SIG-M5 (cell line): ENCODE results near the gene SERPINA4.
"Not testable (repeated sequence)": the region's sequence is repeated elsewhere in the genome, so short reads cannot be mapped to it uniquely, and the experiment has no call there.

Source experiments
- DNase-seq: peaks from one replicate; lab custom pipeline; 2025; lab: John Stamatoyannopoulos, UW

SERPINA4 gene

DNA sequence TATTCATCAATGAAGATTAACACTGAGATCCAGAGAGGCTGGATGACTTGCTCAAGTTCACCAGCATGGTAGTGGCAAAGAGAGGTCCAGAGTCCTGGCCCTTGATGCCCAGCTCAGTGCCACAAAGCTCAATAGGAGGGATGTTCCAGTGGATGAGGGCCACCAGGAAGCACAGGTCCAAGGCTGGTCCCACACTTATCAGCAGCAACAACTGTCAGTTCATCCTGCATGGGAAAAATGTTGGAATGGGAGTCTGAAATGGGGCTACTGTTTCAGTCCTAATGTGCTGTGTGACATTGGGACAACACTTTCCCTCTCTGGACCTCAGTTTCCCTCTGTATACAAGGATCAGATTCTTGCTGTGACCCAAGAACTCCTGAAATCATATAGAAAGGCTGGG, 31.2 kb downstream of the SERPINA4 start:
- DNase-seq: no peak

DNA sequence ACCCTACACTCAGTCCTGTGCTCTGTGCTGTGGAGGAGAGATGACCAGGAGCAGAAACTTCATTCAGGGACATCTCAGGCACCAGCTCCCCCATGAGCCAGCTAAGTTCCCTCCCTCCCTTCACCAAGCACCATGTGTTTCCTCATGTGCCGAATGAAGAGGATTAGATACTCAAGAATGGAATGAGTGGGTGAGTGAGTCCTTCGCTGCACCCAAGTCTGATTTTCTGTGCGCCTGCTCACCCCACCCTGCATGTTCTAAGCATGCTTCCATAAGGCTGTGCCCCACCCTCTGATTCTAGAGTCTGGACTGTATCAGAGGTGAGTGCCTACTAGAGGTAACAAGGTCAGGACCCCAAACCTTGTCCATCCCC, 32.1 kb downstream of the SERPINA4 start:
- no peak for DNase-seq

DNA sequence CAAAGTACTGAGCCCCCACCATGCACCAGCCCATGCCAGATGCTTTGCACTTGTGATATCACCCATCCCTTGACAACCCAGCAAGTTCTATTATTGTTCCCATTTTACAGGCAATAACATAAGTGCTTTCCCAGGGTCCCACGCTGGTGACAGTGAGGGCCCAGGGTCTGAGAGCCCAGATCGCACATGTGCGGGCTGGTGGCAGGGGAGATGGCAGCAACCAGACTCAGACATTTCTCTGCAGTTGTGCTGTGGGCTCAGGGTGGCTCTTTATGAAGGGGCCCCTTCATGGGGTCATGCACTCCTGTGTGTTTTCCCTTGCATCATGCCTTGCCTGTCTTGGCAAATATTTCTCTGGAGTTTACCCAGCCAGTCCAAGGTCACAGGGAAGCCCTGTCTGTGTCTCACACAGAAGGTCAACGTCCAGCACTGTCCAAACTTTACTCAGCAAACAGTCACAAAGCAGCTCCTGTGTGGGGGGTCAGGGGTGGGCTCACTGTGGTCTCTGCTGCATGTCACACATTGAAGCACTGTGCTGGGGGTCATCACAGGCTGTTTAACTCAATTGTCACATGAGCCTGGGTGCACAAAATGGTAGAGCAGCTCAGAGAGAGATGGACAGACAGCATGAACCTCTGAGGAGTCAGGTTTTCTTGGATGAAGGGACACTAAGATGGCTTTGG, 32.6 kb downstream of the SERPINA4 start:
- no peak for DNase-seq

DNA sequence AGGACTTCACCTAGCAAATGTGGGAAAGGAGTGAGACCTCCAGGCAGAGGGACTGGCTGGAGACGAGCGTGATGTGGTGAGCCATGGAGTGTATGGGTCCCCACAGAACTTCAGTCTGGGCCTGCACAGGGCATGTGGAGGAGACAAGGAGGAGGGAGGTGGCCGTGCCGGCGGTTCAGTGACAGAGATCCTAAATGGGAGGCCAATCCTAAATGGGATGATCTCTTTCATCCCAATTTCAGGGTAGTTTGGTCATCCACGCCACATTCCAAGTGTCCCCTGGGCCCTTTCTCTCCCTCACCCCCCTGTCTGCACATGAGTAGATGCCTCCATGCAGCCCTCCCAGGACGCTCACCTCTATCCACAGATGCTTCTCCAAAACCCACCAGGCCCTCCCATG, 33.2 kb downstream of the SERPINA4 start:
- DNase-seq: no peak

DNA sequence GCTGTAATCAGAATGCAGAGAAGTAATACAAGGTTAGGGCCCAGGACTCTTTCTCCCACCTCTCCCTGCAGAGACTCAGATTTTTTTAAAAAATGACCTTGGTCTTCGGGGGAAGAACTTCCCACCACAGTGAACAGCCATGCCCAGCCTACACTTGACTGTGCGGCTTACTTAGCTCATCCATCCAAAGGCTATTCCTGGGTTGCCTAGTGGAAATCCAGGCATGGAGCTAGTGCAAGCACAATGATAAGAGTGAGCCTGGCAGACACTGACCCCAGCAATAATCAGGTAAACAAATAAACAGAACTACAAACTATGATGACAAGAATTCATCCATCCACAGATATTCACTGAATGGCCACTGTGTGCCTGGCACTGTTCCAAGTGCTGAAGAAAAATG, 34.7 kb downstream of the SERPINA4 start:
- no peak for DNase-seq

DNA sequence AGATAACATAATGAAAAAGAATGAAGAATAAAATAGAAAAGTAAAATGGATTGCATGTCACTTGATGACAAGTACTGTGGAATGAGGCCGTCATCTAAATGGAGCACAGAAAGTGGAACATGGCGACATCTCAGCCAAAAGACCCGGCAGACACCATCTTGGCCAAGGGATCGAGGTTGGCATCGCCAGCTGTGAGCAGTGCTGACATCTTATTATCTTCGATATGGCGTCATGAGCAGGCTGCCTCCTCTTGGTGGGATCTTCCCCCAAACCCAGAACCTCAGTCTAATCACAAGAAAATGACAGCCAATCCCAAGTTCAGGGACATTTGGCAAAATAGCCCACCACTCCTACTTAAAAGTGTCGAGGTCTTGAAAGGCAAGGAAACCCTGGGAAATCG, 35.1 kb downstream of the SERPINA4 start:
- DNase-seq: no peak

DNA sequence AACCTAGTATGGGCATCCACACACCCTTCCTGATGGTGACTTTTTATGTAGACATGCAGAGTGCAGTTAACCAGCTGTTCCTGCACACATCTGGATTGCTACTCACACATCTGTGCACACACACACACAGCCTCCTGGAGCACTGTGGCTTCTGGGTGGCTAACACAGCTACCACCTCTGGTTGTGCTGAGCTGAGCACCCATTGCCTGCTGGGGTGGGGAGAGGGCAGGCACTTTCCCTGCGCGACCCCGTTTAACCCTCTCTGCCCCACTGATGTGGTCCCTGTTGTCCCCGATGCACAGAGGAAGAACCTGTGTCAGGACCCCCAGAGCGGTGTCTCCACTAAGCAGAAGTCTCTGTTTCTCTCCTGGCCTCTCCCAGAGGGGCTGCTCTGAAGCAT, 36.5 kb downstream of the SERPINA4 start:
- no peak for DNase-seq

DNA sequence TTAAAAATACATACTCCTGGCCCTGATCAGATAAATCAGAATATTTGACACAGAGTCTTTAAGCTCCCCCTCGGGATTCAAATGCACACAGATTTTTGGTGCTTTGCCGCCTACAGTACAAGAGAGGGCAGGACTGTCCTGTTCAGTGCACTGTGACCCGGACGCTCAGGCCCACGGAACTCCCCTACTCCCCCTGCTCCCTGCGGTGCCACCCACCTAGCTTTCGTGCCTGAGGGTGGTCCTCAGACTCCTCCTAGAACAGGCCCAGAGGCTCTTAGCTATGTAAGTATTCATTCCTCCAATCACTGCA, 37.2 kb downstream of the SERPINA4 start:
- no peak for DNase-seq

DNA sequence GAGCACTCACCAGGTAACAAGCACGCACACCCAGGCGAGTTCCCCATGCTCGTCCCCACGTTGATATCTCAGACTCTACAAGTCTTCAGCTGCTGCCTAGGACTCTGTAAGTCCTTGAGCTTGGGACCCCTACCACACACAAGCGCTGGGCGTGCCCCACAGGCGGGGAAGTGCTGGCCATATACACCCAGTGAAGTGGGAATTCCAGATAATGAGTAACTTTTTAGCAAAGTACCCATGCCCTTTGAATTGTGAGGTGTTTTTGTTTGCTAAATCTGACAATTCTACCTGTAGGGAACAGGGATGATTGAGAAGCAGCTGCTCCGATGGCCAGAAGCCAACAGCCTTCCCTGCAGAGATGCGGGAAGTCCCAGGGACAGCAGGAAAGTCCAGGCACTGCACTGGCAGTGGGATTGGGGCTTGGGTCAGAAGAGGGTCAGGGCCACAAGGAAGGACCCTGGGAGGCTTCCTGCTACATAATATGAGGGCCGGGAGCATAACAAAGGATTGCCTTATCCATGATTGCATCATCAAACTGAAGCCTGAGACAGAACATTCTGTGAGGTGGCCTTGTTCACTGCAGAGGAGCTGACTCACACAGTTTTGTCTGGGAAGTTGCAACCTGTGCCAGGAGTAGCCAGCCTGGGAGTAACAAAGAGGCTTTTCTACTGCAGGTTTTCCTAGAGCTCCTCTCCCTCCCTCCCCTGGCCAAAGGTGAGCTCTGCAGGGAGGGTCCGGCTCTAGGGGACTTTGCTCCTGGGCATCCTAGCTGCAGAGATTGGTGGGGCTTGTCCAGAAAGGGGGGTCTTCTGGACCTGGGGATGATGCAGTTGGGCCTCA, 37.8 kb downstream of the SERPINA4 start:
- DNase-seq: no peak

DNA sequence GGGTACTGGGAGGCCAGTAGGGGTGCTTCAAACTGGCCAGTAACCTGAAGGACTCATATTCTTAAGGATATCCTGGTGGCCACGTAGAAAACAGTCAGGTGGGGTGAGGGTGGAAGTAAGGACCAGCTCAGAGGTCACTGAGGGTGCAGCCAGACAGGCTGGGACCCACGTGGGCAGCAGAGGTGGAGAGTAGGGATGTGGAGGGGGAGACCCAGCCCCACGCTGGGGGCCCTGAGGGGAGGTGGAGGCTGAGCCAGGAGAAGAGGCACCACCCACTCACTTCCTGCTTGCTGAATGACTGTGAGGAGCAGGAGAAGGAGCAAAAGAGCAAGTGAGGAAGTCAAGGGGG, 38.4 kb downstream of the SERPINA4 start:
- DNase-seq: no peak

DNA sequence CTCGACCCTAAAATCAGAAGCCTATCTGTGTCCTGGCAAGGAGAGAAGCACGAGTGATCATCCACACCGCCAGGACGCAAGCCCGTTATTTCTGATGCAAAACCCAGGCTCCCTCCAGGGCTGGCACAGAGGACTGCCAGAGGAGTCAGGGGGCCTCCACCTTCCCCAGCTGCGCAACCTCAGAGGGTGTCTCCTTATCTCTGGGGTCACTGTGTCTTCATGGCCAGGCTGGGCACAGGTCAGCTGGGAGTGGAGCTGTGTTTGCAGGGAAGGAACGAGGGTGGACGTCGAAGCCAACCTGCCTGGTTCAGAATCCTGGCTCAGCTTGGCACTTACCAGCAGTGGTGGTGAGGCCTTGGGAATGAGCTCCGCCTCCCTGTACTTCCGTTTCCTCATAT, 38.9 kb downstream of the SERPINA4 start:
- DNase-seq: no peak

DNA sequence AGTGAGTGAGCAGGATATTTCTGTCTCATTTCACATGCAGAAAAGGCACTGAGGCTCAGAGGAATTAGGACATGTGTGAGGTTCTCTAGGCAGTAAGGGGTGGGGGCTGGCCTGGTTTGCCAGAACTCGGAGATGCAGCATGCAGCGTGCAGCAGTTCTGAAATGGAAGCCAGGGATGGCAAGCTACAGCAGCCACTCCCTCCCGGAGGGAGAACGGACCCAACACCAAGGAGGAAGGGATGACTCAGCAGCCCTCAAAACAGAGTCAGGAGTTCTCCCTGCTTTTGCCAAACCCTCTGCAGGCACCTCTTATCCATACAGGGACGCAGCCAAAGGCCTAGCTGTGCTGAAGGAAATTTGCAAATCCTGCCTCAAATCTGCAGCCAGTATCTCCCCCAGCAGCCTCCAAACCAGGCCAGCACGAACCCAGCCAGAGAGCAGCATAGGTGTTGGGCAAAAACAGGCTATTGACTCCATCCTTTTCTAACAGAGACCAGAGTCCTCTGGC, 40.7 kb downstream of the SERPINA4 start:
- DNase-seq: no peak

DNA sequence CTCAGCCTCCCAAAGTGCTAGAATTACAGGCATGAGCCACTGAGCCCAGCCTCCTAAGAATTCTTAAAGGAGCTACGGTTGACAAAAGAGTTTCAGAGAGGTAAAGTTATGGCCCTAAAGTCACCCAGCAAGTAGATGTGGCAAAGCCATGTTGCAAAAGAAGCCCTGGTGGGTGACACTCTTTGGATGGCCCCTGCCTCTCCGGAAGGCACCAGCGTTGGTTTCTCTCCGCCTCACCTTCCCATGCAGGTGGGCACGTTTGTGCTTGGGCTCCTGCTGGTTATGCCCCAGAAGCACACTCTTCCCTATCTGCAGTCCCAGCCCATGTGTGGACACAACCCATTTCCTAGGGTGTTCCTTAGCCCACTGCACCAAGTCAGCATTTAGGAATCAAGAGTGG, 41.5 kb downstream of the SERPINA4 start:
- no peak for DNase-seq

DNA sequence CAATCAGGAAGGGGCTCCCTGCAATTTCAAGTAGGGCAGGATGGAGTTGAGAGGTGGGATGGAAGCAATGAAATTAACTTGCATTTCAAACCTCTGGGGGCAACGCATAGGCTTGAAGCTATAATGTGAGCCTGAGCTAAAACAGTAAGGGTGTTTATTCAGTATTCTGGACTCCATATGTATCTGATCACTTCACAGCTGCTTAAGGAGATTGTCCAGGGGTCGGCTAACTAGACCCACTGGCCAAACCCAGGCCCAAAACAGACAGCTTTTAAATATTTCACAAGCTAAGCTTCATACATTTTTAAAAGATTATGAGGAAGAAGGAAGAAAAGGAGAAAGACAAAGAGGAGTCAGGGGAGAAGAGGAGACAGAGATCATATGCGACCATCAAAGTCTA, 44.1 kb downstream of the SERPINA4 start:
- no peak for DNase-seq

DNA sequence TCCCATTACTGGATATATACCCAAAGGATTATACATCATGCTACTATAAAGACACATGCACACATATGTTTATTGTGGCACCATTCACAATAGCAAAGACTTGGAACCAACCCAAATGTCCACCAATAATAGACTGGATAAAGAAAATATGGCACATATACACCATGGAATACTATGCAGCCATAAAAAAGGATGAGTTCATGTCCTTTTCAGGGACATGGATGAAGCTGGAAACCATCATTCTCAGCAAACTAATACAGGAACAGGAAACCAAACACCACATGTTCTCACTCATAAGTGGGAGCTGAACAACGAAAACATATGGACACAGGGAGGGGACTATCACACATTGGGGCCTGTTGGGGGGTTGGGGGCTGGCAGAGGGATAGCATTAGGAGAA, 47.7 kb downstream of the SERPINA4 start:
- not testable (repeated sequence) for DNase-seq

DNA sequence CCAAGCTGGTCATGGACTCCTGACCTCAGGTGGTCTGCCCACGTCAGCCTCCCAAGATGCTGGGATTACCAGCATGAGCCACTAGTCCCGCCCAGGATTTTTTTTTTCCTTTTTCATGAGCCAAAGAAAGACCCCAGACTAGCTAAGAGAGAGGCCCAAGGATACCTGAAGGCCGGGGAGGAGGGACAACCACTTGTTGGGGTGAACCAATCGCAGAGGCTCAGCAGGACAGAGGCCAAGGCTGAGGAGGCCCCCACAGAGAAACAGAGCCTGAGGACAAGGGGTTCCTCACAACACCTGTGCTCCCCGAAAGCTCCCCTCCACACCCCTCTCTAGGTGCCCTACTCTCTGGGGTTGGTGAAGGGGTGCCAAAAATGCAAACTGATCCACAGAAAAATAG, 49.9 kb downstream of the SERPINA4 start:
- DNase-seq: no peak

DNA sequence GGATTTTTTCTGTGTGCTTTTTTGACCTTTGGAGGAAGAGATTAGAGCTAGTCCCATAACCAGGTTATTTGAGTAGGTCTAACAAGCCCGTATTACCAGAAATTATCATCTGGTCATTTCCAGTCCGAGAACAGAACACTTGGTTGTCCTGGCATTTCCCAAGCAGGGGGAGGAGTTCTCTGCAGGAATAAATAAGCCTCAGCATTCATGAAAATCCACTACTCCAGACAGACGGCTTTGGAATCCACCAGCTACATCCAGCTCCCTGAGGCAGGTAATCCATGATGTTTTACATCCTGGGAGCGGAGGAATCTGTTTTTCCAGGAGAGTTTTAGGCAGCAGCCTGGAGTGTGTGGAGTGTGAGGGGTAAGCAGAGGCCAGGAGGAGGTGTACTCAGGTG, 50.9 kb downstream of the SERPINA4 start, which contains the start of gene SERPINA3:
Gene SERPINA3, plus strand, starts transcription at position 218 of the 400 bp plus-strand sequence. CDS start 2,051 bp downstream, outside the sequence.
- no peak for DNase-seq

DNA sequence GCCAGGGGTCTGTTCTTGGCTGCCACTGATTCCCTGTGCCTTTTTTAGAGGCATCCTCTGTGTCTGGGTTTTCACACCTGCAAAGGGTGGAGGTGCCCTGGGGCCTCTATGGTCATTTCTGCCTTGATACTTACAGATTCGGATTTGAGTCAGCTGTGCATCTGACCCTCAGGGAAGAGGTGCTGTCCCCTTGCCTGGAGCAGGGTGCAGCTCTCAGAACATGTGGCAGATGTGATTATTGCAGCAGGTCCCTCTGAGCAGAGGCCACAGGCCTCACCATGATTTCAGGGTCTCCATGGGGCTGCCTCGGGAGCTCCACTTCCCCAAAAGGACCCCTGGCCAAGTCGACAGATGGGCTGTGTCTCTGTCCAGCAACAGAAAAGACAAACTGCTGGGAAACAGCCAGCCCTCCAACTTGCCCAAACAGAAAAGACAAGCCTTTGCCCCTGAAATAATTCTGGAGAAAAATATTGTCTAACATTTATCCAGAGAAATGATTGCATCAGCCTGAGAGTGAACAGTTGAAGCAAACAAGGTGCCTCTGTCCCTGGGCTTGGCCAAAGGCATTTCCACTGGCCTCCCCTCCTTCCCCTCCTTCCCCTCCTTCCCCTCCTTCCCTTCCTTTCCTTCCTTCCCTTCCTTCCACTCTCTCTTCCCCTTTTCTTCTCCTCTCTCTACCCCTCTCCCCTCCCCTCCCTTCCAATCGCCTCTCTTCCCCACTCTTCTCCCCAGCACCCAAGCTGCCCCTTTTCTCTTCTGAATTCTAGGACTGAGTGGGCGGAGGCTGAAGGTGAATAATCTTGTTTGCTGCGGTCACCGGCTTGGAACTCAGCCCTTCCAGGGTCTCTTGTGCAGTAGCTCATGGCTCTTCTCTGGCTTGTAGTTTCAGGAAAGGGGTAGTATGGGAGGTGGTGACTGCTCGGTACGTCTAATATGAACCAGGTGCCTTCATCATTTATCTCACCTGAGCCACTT, 51.6 kb downstream of the SERPINA4 start:
- DNase-seq: no peak

DNA sequence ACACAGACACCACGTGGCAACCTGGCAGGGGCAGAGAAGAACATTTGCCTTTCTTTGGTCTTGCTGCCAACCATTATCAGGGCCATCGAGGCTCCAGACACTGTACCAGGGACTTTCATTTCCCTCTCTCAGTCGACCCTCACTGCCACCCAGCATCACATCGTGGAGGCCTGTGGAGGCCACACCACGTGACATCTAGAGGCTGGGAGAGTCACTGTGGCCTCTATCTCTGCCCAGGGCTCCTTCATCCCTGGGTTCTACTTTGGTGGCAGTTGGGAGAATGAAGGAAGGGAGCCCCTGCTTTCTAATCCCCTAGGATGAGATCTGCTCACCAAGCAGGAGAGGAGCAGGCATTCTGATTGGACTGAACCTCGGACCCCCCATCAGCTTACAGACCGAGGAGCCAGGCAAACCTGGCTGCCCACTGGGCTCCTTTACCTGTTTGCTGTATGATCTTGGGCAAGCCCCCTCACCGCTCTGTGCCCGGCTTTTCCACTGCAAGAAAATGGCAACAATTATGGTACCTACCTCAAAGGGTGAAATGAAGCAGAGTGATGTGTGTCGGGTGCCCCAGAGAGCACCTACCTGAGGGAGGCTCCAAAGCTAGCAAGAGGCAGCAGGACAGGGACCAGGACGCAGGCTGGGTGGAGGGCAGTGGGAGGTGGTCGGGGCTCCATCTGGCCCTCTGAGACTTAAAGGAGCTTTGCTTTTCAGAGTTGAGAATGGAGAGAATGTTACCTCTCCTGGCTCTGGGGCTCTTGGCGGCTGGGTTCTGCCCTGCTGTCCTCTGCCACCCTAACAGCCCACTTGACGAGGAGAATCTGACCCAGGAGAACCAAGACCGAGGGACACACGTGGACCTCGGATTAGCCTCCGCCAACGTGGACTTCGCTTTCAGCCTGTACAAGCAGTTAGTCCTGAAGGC, 52.7 kb downstream of the SERPINA4 start:
- DNase-seq: no peak

DNA sequence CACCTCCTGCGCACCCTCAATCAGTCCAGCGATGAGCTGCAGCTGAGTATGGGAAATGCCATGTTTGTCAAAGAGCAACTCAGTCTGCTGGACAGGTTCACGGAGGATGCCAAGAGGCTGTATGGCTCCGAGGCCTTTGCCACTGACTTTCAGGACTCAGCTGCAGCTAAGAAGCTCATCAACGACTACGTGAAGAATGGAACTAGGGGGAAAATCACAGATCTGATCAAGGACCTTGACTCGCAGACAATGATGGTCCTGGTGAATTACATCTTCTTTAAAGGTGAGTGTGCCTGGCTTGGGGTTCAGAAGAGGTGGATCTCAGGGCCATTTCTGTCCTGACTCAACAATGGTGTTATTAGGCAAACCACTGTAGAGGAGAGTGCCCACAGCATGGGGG, 53.6 kb downstream of the SERPINA4 start:
- DNase-seq: no peak

DNA sequence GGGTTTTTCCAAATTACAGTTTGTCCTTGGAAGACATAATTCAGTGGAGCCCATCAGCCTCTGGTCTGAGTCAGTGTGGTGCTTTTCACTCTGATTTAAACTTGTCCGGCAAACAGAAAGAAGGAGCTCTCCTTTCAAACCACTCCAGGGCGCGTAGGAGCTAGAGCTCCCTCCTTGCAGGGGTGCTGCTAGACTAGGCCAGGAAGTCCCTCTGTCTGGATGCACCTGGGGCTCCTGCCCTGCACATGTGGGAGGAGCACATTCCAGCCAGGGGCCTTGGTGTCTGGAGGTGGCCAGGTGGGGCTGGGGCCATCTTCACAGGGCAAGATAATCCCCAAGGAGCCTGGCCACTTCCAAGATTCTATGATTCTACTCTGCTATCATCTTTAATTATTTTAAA, 54.0 kb downstream of the SERPINA4 start:
- no peak for DNase-seq
